ENCODE measurements around the gene ARHGAP27.

- TF ChIP-seq REST (IDR thresholded peaks at IDR 0.05; ENCODE audit: insufficient read depth in 1 of 2, low read depth in 2 of 2, low read length in 1 of 2) (no peak), TCF7L2 (IDR thresholded peaks at IDR 0.05; ENCODE audit: low read depth, low read length) (no peak), CTCF (IDR thresholded peaks at IDR 0.05) (no peak), POLR2AphosphoS5 (IDR thresholded peaks at IDR 0.05; ENCODE audit: low read depth, low read length) (no peak)
These were observed 33.9 kb downstream of the ARHGAP27 start for GRCh38 chr17:45398800-45399199.
